HepG2 (cell line): ENCODE data around the gene HDDC2. TPM values are rescaled to one million over a fixed set of nuclear protein-coding genes. Genes with fewer than 3 reads are reported as not detected.
A peak's percentile ranks its signal among the peaks of the same experiment; 100 is the strongest.

Experiments used
- BRF2 ChIP-seq: sonication (generic); formaldehyde crosslinking; IDR thresholded peaks from 2 replicates; pipeline ENCODE4 v1.8.1; 2022; ENCODE audit warnings: mild to moderate bottlenecking, missing genetic modification reagents
- CEBPZ ChIP-seq: IDR thresholded peaks from 2 replicates; pipeline ENCODE4 v1.6.1; 2012; ENCODE audit warnings: low read length, improper control_type of control experiment
- HHEX ChIP-seq: IDR thresholded peaks from 2 replicates; pipeline ENCODE4 v1.6.1; 2016; ENCODE audit warnings: control low read depth
- ISL2 ChIP-seq: sonication (generic); formaldehyde crosslinking; IDR thresholded peaks from 2 replicates; pipeline ENCODE4 v1.5.0; 2020; ENCODE audit warnings: missing genetic modification reagents
- PAWR ChIP-seq: sonication (generic); formaldehyde crosslinking; IDR thresholded peaks from 2 replicates; pipeline ENCODE4 v1.4.0; 2020; ENCODE audit warnings: missing genetic modification reagents, mild to moderate bottlenecking, borderline replicate concordance
- PPARG ChIP-seq: conservative IDR thresholded peaks from 2 replicates; pipeline ENCODE4 v1.6.1; 2016; ENCODE audit warnings: missing biosample characterization, missing genetic modification reagents
- SP1 ChIP-seq, 2 experiments: fragments of 450-650 bp in 1 of 2; sonication (generic) in 1 of 2; formaldehyde crosslinking in 1 of 2; IDR thresholded peaks; 2 replicates each; pipeline versions ENCODE4 v1.4.0 to v1.6.1; 2016 to 2020; ENCODE audit warnings: missing genetic modification reagents in 1 of 2
- ZKSCAN1 ChIP-seq: fragments of 150-350 bp; IDR thresholded peaks from 2 replicates; pipeline ENCODE4 v1.6.1; 2014; ENCODE audit warnings: low read length
- ZNF281 ChIP-seq: sonication (generic); formaldehyde crosslinking; IDR thresholded peaks from 2 replicates; pipeline ENCODE4 v1.4.0; 2020; ENCODE audit warnings: missing genetic modification reagents, borderline replicate concordance
- ZNF34 ChIP-seq: sonication (generic); formaldehyde crosslinking; IDR thresholded peaks from 2 replicates; pipeline ENCODE4 v1.4.0; 2020; ENCODE audit warnings: mild to moderate bottlenecking, missing genetic modification reagents, borderline replicate concordance
- ZNF790 ChIP-seq: sonication (generic); formaldehyde crosslinking; IDR thresholded peaks from 2 replicates; pipeline ENCODE4 v1.8.0; 2022; ENCODE audit warnings: missing genetic modification reagents, mild to moderate bottlenecking, borderline replicate concordance
- polyA plus RNA-seq, 8 experiments: library from polyadenylated mRNA; depleted of rRNA in 3 of 8; stranded (reverse) in 7 of 8; unstranded in 1 of 8; fragments of >200 nt; fragmentation: Illumina TruSeq in 4 of 8; extraction: Trizol in 4 of 8; gene quantifications; 2 replicates each; pipeline versions ENCODE4 v1.2.1 to v1.2.3, GENCODE V29; 2011 to 2016; ENCODE audit warnings: low read depth in 4 of 8, missing spikeins in 1 of 8, mixed read lengths in 1 of 8; ENCODE audit not compliant: insufficient read depth in 1 of 8
- total RNA-seq, 5 experiments: library from RNA; depleted of rRNA; stranded (reverse); fragments of >200 nt; fragmentation: Illumina TruSeq; extraction: Trizol; gene quantifications; 2 replicates each; pipeline ENCODE4 v1.2.3, GENCODE V29; 2016; ENCODE audit warnings: low read depth in 1 of 5
- TF ChIP-seq, protein P1 (sequence below): sonication (generic); formaldehyde crosslinking; IDR thresholded peaks from 2 replicates; pipeline ENCODE4 v1.5.0; 2020; ENCODE audit warnings: missing genetic modification reagents, mild to moderate bottlenecking, borderline replicate concordance
- TF ChIP-seq, protein P2 (sequence below): sonication (generic); formaldehyde crosslinking; IDR thresholded peaks from 2 replicates; pipeline ENCODE4 v1.5.0; 2020; ENCODE audit warnings: missing genetic modification reagents

The HDDC2 gene
- total and polyA plus RNA-seq, 2 of the 13 experiments (the other 11 are each of a cell fraction or from before 2014, with no cell fraction given) = 76.7 to 78.7 TPM

GRCh38 chr6:125301435-125302391 lies at the start of gene HDDC2 (continued):
- no peak for TF ChIP-seq SP1 (IDR thresholded peaks at IDR 0.05)
- TF ChIP-seq SP1 (CRISPR knock-in tag; IDR thresholded peaks at IDR 0.05) = peak; percentile 71
- TF ChIP-seq PAWR (CRISPR knock-in tag) = peak; percentile 97; the same call in 1 of the 2 replicates
- TF ChIP-seq ZNF281 = peak; percentile 11; the same call in 1 of the 2 replicates
- TF ChIP-seq ZNF790 (CRISPR knock-in tag) = peak; percentile 99
- TF ChIP-seq BRF2 (CRISPR knock-in tag) = peak; percentile 96
- no peak for TF ChIP-seq CEBPZ
- TF ChIP-seq ISL2 (CRISPR knock-in tag) = peak; percentile 60; the same call in 1 of the 2 replicates
- TF ChIP-seq ZKSCAN1 = no peak
- peak; percentile 57; the same call in 1 of the 2 replicates for TF ChIP-seq ZNF34 (CRISPR knock-in tag)
- no peak for TF ChIP-seq HHEX (CRISPR knock-in tag)
- TF ChIP-seq, protein P1, sequence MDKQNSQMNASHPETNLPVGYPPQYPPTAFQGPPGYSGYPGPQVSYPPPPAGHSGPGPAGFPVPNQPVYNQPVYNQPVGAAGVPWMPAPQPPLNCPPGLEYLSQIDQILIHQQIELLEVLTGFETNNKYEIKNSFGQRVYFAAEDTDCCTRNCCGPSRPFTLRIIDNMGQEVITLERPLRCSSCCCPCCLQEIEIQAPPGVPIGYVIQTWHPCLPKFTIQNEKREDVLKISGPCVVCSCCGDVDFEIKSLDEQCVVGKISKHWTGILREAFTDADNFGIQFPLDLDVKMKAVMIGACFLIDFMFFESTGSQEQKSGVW = peak; percentile 67; the same call in 1 of the 2 replicates
- TF ChIP-seq, protein P2, sequence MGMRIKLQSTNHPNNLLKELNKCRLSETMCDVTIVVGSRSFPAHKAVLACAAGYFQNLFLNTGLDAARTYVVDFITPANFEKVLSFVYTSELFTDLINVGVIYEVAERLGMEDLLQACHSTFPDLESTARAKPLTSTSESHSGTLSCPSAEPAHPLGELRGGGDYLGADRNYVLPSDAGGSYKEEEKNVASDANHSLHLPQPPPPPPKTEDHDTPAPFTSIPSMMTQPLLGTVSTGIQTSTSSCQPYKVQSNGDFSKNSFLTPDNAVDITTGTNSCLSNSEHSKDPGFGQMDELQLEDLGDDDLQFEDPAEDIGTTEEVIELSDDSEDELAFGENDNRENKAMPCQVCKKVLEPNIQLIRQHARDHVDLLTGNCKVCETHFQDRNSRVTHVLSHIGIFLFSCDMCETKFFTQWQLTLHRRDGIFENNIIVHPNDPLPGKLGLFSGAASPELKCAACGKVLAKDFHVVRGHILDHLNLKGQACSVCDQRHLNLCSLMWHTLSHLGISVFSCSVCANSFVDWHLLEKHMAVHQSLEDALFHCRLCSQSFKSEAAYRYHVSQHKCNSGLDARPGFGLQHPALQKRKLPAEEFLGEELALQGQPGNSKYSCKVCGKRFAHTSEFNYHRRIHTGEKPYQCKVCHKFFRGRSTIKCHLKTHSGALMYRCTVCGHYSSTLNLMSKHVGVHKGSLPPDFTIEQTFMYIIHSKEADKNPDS (CRISPR knock-in tag) = 0 out of 2 replicates have a peak, but pooled peaks have one; percentile 76
- TF ChIP-seq PPARG (CRISPR knock-in tag) = peak; percentile 82
